Dermis microvascular lymphatic vessel endothelial cell (primary cell): ENCODE data around the gene PP2D1. TPM values are rescaled to one million over a fixed set of nuclear protein-coding genes. Genes with fewer than 3 reads are reported as not detected.
"Not testable (repeated sequence)": the region's sequence is repeated elsewhere in the genome, so short reads cannot be mapped to it uniquely, and the experiment has no call there.

Experiments
- DNase-seq, 2 donors: peaks; one replicate each; pipeline versions ENCODE4 v3.0.0 to v3.0.0-alpha.2; 2010; ENCODE audit warnings: low read depth in 2 of 2
- total RNA-seq: library from RNA; depleted of rRNA; stranded (reverse); fragments of >200 nt; gene quantifications from 2 replicates; pipeline ENCODE4 v1.2.1, GENCODE V29; 2014

PP2D1 gene, protein sequence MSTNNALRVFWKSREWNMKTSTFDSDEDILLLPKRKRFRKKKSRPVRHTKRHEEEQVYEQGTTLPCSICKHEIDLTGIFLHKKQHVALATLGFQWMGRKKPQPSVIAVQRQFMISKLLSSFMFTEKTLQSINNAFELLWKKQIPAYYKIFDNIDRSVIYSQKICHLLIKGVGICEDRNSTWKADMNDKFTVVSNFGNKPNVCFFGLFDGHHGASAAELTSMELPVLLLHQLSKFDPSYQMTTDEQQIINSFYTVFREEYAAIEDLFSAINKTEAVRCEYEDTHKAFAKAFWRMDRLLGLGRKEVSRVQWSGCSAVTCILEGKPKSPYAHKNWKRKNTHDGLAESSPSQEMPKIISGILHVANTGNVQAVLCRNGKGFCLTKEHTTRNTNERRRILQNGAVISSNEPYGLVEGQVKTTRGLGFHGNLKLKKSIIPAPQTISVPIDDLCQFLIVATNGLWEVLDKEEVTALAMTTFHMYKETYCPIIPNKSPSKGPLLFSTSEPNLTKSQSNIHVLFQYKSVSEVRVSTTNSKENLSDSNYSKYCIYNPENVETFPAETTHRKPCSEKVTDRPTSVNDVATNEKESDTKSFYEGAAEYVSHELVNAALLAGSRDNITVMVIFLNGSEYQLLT
- not detected in 2 replicates for total RNA-seq

DNA sequence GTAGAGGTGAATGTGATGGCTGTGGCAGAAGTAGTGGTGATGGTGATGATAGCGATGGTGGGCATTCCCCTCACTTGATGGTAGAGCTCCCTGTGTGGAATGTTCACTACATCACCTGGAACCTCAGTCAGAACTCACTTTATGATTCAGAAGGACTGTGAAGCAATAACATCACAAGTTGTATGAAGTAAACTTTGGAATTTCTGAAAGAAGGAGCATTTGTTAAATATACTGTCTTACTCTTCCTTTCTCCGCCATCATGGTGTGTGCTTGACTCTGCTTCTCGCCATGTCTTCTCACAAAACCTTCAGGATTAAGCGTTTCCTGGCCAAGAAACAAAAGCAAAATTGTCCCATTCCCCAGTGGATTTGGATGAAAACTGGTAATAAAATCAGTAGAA, at the start of gene PP2D1:
Gene PP2D1 (minus strand): TSS at position 101 of the 400 bp plus-strand sequence. CDS start 192 bp downstream, outside the sequence.
- no peak for DNase-seq

DNA sequence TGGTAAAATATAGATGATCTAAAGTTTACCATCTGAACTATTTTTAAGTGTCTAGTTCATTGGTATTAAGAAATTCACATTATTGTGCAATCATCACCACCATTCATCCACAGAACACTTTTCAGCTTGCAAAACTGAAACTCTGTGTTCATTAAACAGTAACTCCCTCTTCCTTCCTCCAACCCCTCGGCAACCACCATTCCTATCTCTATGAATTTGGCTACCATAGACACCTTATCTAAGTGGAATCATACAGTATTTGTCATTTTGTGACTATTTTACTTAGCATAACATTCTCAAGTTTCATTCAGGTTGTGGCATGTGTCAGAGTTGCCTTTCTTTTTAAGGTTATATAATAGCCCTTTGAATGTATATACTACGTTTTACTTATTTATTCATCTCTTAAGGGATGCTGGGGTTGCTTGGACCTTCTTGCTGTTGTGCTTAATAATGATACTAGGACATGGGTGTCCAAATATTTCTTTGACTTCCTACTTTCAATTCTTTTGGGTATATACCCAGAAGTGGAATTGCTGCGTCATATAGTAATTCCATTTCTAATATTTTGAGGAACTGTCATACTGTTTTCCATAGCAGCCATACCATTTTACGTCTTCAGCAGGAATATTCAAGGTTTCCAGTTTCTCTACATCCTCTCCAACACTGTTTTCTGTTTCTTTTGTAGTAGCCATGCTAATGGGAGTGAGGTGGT, 49.1 kb upstream of the PP2D1 start:
- no peak for DNase-seq

DNA sequence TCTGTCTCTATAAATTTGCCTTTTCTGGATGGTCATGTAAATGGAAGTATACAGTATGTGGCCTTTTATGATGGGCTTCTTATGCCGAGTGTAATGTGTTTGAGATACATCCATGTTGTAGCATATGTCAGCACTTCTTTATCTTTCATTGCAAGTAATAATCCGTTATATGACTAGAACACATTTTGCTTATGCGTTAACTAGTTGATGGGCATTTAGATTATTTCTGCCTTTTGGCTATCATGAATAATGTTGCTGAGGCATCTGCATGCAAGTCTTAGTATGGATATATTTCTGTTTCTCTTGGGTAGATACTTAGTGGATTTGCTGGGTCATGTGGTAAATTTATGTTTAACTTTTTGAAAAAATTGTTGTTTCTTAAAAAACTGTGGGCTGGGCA, 47.9 kb upstream of the PP2D1 start:
- no peak for DNase-seq

DNA sequence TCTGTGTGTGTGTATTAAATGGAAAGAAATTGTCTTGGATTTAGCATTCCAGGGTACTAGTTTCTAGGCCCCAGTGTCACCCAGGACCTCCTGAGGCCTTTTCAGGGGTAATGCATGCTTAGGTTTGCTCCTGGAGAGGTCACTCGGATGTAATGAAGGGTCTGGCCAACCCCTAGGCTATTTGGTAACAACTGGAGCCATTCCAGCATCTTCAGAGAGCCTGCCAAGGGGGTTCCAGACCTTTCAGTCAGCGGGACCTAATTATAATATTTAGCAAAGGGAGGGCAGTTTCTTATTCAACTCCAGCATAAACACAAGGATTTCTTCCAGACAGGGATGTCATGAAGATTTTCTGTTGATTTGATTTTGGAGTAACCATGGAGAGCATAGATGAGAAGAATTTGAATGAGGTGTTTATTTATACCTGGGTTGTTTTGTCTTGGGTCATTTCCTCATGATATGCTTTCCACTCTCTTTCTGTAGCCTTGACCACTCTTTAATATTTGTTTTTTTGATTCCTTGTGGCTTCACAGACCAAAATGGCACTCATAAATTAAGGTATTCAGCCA, 45.6 kb upstream of the PP2D1 start:
- no peak for DNase-seq

DNA sequence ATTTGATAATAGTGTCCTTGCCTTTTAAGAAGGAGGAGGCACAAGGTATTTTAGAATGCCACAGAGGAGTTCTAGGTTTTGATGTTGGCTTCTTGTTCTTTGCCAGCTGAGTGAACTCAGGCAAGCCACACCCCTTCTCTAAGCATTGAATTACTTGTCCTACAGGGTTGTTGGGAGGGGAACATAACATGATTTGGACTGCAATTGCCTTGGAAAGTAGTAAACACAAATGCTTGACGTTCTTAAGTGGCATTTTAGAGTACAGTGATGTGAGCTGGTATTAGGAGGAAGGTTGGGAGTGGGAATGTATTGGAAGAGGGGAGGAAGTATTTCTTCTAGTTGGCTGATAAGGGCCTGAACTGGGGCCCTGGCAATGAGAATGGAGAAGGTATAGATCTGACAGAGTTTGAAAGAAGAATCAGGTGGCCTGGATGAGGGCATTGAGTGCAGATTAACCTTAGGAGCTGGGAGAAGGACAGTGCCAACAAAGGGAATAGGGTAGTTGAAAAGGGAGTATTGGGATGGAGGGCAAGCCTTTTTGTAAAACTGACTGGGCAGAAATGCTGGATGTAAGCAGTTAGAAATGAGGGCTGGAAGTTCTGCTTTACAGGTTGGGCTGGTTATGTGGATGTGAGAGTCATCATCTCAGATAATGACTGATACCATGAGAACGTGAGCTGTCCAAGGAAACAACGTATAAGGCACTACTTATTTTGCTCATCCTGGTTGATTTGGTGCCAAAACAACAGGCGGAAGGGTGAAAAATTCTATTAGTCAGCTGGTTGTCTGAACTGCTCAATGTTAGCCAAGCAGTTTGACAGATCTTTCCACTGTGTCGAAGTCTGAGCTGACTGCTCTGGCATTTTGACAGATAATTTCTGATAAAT, 44.9 kb upstream of the PP2D1 start:
- DNase-seq, result peak; percentile 44 to 88

DNA sequence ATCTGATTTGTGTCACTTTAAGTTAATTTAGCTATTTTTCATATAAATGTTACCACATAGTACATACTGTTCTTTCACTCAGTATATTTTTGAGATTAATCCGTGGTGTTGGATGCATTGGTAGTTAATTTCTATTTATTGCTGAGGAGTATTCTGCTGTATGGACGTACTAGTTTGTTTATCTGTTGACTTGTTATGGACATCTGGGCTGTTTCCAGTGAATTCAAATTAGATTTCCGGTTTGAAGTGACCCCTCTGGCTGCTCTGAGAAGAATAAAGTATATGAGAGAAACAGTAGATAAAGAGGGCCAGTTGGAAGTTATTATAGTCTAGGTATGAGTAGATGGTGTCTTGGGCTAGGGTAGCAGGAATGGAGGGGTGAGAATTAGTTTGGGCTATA, 43.8 kb upstream of the PP2D1 start:
- no peak for DNase-seq

DNA sequence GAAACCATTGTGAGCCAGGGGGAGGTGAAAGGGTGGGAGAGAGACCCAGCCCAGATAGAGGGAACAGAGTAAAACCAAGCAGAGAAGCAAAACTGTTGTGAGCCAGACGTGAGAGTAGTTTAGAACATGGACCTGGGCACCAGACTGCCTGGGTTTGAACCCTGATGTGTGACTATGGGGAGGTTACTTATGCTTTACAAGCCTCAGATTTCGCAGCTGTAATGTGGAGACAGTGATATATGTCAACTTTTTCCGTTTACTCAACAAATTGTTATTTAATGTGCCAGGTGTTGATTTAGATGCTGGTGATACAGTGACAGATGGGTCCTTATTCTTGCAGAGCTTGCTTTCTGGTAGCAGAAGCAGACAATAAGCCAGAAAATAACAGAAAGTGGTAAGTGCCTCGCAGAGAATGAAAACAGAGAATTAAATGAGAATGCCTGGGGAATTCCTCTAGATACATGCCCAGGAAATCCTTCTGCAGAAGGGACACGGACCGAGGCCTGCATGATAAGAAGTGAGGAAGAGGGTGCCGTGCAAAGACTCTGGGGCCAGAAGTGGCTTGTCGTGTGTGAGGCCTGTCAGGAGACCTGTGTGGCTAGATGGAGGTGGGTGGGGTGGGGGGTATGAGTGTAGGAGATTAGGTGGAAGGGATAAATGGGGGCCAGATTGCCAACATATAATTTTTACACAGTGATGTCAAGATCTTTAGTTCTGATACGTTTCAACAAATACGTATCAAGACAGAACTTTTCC, 43.1 kb upstream of the PP2D1 start:
- peak in 1 of 2 donors; percentile 28 for DNase-seq

DNA sequence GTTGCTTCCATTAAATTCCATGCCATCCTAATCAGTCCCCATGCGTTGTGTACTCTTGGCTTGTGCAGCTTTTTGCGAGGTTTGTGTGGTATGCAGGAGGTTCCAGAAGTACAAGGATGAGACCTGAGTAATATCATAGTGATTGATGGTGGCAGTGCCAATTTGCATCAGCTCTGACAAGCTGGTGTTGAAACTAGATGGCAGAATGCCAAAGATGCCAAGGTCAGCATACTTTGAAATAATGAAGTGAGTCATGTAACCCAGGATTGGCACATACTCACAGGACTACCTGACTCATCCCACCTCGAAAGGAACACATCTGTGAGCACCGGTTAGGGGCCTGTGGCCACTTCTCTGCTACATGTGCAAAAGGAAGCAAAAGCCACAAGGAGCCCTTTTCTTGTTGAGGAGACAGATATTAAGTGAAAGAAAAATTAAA, 42.5 kb upstream of the PP2D1 start:
- DNase-seq, result peak; percentile 78 to 92

DNA sequence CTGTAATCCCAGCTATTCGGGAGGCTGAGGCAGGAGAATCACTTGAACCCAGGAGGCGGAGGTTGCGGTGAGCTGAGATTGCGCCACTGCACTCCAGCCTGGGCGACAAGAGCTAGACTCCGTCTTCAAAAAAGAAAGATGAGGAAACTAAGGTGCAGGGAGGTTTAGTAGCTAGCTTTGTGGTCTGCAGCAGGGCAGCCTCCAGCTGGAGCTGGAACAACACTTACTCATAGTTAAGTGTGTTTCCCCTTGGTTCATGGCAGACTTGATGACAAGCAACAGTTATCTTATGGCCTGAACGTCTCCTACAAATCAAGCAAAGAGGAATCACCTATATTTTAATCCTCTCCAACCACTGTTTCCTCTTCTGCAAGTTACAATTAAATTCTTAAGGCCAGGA, 40.8 kb upstream of the PP2D1 start:
- no peak for DNase-seq

DNA sequence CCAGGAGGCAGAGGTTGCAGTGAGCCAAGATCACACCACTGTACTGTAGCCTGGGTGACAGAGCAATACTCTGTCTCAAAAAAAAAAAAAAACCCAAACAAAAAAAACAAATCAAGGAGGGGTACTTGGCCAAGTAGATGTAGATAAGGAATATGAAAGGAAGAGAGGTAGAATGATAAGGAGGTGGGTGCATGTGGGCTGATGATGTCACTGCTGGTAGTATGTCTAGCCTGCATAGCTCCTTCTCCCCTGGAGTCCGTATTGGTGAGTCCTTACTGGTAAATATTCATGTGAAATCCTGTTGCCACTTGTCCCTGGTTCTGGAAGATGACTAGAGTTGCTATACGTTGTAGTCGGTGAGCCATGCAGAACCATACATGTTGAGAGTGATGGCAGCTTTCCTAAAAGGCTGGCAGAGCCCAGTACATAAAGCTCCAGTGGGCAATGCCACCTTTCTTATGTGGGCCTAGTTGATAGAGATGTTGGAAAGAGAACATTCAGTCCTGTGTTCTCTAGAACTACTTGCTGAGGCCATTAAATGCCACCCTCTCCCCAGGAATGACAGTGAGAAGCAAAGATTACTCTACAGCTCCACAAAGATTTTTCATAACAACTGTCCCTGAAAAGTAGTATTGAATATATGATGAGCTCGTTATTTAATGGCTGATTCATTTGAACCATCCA, 39.2 kb upstream of the PP2D1 start:
- DNase-seq, result no peak

DNA sequence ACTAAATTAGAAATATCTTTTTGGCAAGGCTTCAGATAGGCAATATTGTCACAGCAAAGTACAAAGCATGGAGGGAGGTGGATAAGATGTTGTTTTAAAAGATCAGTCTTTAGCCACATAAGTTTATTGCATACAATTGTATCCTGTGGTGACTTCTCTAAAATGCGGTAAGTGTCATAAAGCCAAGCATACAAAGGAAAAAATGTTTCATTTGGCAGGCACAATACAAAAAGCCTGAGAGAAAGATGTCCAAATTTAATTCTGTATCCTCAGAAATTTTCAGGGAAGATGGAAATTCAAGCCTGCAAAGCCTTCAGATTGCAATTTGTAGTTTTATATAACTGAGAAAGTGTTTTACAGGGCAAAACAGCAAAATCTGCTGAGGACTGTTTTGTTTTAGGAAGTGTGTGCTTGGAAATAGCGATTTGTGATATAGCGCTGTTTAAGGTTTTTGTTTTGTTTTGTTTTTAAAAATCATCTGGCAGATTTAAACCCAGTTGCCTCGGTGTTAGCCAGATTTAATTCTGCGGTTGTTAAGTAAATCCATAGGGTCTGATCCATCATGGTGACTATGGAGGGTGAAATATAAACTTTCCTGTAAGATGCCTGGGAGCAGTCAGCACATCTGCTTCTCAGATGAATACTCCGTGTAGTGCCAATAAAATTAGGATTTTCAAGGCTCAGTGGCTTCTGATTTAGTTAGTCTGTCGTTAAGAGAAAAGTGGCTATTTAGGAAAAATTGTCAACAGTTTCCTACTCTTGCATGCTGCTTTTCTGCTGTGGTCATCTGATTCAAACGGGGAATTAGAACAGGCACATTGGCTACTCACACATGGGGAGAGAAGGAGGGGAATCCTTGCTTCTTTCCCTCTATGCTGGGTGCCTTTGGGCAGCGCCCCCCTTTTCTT, 36.2 kb upstream of the PP2D1 start:
- no peak for DNase-seq

DNA sequence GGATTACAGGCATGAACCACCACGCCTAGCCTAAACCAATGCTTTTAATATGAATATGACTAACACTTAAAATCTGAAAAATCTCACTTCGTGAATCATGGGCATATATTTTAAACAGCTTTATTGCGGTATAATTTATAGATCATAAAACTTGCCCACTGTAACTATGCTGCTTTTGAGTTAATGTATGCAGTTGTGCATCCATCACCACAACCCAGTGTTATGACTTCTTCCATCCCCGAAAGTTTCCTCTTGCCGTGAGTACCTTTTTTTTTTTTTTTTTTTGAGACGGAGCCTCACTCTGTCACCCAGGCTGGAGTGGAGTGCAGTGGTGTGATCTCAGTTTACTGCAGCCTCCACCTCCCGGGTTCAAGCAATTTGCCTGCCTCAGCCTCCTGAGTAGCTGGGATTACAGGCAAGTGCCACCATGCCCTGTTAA, 35.3 kb upstream of the PP2D1 start:
- DNase-seq, result no peak

DNA sequence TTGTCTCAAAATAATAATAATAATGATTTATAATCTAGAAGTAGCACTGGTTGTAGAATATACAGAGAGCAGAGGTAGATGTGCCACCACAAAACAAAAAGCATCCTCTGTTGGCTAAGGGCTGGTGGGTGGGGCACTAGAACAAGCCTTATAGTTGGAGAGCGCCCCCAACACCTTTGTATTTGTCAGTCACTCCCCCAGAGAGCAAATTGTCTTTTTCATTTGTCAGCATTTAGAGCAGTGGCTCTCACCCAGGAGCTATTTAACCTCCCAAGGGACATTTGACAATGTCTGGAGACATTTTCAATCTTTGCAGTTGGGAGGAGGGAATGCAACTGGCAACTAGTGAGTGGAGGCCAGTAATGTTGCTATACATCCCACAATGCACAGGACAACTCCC, 34.5 kb upstream of the PP2D1 start:
- no peak for DNase-seq

DNA sequence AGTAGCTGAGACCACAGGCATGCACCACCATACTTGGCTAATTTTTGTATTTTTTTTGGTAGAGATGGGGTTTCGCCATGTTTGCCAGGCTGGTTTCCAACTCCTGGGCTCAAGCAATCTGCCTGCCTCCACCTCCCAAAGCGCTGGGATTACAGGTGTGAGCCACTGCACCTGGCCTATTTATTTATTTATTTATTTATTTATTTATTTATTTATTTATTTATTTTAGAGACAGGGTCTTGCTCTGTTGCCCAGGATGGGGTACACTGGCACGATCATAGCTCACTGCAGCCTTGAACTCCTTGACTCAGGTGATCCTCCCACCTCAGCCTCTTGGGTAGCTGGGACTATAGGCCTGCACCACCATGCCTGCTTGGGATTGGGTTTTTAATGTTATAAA, 33.1 kb upstream of the PP2D1 start:
- not testable (repeated sequence) for DNase-seq

DNA sequence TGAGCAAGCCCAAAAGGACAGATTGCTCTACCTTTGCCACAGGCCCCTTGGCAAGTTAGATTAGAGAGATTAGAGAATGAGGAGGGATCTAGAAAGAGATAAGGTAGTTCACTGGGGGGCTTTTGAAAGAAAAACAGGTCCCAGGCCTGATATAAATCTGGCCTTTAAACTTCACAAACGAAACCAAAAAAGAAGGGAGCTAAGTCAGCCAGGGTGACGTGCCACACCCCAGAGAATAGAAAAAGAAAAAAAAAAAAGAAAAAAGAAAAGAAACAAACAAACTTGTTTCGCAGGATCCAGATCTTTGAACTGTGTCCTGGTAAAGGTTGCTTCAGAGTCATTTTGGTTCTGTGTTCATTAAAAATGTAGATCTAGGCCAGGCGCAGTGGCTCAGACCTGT, 31.8 kb upstream of the PP2D1 start:
- no peak for DNase-seq

DNA sequence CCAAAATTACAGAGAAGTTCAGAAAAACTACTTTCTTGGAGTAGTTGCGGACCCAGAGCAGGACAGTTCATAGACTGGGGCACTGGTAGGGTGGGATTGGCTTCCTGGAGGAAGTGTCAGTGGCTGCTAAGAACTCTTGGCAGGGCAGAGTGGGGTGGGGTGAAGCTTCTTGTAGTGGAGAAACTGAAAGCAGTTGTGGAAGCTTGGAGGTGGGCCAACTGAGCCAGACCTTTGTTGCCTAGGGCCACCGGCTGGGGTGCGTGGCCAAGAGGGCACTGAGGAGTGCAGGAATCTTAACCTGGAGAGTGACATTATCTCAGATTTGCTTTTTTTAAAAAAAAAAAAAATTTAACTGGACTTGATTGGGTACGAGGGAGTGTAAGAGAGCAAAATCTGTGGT, 31.3 kb upstream of the PP2D1 start:
- peak in 1 of 2 donors; percentile 54 for DNase-seq

DNA sequence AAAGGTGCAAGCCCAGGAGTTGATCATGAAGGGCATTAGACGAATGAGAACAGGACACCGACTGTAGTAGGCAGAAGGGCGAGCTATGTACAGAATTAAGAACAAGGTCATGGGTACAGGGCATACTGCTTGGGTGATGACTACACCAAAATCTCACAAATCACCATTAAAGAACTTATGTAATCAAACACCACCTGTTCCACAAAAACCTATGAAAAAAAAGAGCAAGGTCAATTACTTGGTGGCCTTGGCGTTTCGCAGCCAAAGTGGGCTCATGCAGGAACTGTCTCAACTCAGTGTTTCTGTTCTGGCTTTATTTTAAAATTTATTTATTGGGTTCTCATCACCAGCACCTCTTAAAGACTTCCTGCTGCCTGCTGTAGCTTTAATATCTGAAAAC, 30.3 kb upstream of the PP2D1 start:
- no peak for DNase-seq

DNA sequence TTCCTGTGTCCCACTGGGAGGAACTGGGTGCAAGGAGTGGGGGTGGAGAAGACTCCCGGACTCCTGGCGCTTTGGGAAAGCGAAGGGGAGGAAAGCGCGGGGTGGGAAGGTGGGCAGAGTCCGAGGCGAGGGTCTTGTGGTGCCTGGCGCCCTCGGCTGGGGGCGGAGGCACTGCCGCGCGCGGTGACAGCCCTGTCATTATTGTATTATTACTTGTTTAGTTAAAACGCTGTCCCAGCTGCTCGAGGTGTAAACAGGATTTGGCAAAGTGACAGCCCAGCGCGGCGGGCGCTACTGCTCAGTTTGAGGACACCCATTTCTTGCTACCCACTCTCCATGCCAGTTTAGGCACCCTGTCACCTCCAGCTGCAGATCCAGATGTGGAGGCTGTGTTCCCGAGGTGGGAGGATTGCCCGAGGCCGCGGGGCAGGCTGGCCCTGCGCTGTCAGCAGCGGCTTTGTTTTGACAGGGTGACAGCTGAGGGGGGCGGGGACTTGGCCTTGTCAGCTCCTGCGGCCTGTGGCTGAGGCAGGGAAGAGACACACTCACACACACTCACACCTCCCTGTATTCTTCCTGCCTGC, 29.2 kb upstream of the PP2D1 start:
- DNase-seq, result peak; percentile 58 to 82
